Stimulated activated naive B cell treated with anti-CD40 and anti-IgM and Interleukin-4, amounts not matched to agents 10 μg/mL and 1 μg/mL and 100 μg/mL, for 72 hours (primary cell): ENCODE measurements around the gene IL32.

ENCODE experiments used
- ATAC-seq, 2 donors: fragments of 150-1000 bp; cut with Tn5 transposase; replicated peaks; 2 replicates each; pipeline ENCODE4 v1.10.0; 2021; ENCODE audit warnings: moderate library complexity in 1 of 2
- DNase-seq: peaks from one replicate; pipeline ENCODE4 v3.0.0; 2021
- H3K27ac Mint-ChIP-seq: one replicate; pipeline ENCODE4 v1.8.0; 2022; ENCODE audit warnings: mild to moderate bottlenecking, mixed read lengths
- H3K27me3 Mint-ChIP-seq, 2 donors: one replicate each; pipeline ENCODE4 v1.8.0; 2022; ENCODE audit warnings: mixed read lengths in 2 of 2
- H3K36me3 Mint-ChIP-seq, 2 donors: one replicate each; pipeline ENCODE4 v1.8.0; 2022; ENCODE audit warnings: mixed read lengths in 2 of 2, mild to moderate bottlenecking in 1 of 2
- H3K4me1 Mint-ChIP-seq, 2 donors: one replicate each; pipeline ENCODE4 v1.8.0; 2022; ENCODE audit warnings: mixed read lengths in 2 of 2, mild to moderate bottlenecking in 1 of 2
- H3K4me3 Mint-ChIP-seq, 2 donors: one replicate each; pipeline ENCODE4 v1.8.0; 2022; ENCODE audit warnings: mild to moderate bottlenecking in 2 of 2, mixed read lengths in 2 of 2, moderate library complexity in 1 of 2
- H3K9me3 Mint-ChIP-seq, 2 donors: one replicate each; pipeline ENCODE4 v1.8.0; 2022; ENCODE audit warnings: mixed read lengths in 2 of 2, mild to moderate bottlenecking in 1 of 2

Gene IL32

GRCh38 chr16:3035972-3036725 lies 29.3 kb upstream of the IL32 start:
- peaks cover 1 to 4% of the 10 kb centered on the region in 2 donors for H3K36me3 Mint-ChIP-seq
- H3K9me3 Mint-ChIP-seq, result no peaks in the 10 kb centered on the region
- H3K4me1 Mint-ChIP-seq, result peaks cover 11 to 21% of the 10 kb centered on the region in 2 donors
- no peak for ATAC-seq
- DNase-seq, result no peak
- H3K4me3 Mint-ChIP-seq, result peak overlapping the region; percentile 29 to 66
- H3K27ac Mint-ChIP-seq, result no peak overlapping the region
- peaks cover 74 to 91% of the 10 kb centered on the region in 2 donors for H3K27me3 Mint-ChIP-seq

- DNase-seq (no peak), ATAC-seq (no peak)
- Mint-ChIP-seq H3K27ac (peak within 1 kb of the TSS; percentile 56), H3K4me3 (peak within 1 kb of the TSS; percentile 29 to 66), H3K9me3 (no peaks in the 10 kb centered on the region), H3K36me3 (peaks cover 1 to 4% of the 10 kb centered on the region in 2 donors), H3K27me3 (peaks cover 68 to 85% of the 10 kb centered on the region in 2 donors), H3K4me1 (peaks cover 9 to 21% of the 10 kb centered on the region in 2 donors)
These were observed 28.6 kb upstream of the IL32 start, which contains the start of gene BICDL2 for GRCh38 chr16:3036726-3037315. Gene BICDL2 (minus strand): TSS chr16:3036944. CDS start chr16:3035496, 1,448 bp downstream.

- peaks cover 1 to 4% of the 10 kb centered on the region in 2 donors for H3K36me3 Mint-ChIP-seq
- no peak for ATAC-seq
- no peak overlapping the region for H3K27ac Mint-ChIP-seq
These were observed 27.2 kb upstream of the IL32 start for GRCh38 chr16:3038256-3038655.

GRCh38 chr16:3038896-3039295 lies 26.5 kb upstream of the IL32 start:
- Mint-ChIP-seq H3K27ac (no peak overlapping the region), H3K4me3 (no peak overlapping the region), H3K36me3 (peaks cover 1 to 4% of the 10 kb centered on the region in 2 donors), H3K9me3 (no peaks in the 10 kb centered on the region), H3K27me3 (peaks cover 64 to 77% of the 10 kb centered on the region in 2 donors), H3K4me1 (peaks cover 6 to 14% of the 10 kb centered on the region in 2 donors)
- no peak for ATAC-seq
- no peak for DNase-seq

More at GRCh38 chr16:3038256-3038655, 27.2 kb upstream of the IL32 start:
- Mint-ChIP-seq H3K27me3 (peaks cover 64 to 77% of the 10 kb centered on the region in 2 donors), H3K4me3 (no peak overlapping the region), H3K9me3 (no peaks in the 10 kb centered on the region), H3K4me1 (peaks cover 6 to 14% of the 10 kb centered on the region in 2 donors)
- DNase-seq, result no peak

GRCh38 chr16:3042376-3042775 lies 23.1 kb upstream of the IL32 start:
- ATAC-seq (no peak), DNase-seq (no peak)
- peaks cover 6 to 25% of the 10 kb centered on the region in 2 donors for H3K4me1 Mint-ChIP-seq
- H3K9me3 Mint-ChIP-seq, result no peaks in the 10 kb centered on the region
- H3K27me3 Mint-ChIP-seq, result peaks cover 50 to 74% of the 10 kb centered on the region in 2 donors
- no peak overlapping the region for H3K27ac Mint-ChIP-seq
- peaks cover 0 to 4% of the 10 kb centered on the region in 2 donors for H3K36me3 Mint-ChIP-seq
- no peak overlapping the region for H3K4me3 Mint-ChIP-seq

GRCh38 chr16:3044708-3045107 lies 20.7 kb upstream of the IL32 start:
- peaks cover 45 to 72% of the 10 kb centered on the region in 2 donors for H3K27me3 Mint-ChIP-seq
- H3K9me3 Mint-ChIP-seq, result no peaks in the 10 kb centered on the region
- no peak for ATAC-seq
- peaks cover 10 to 33% of the 10 kb centered on the region in 2 donors for H3K4me1 Mint-ChIP-seq
- peak overlapping the region; percentile 84 to 85 for H3K4me3 Mint-ChIP-seq
- no peak overlapping the region for H3K27ac Mint-ChIP-seq
- H3K36me3 Mint-ChIP-seq, result peaks cover 0 to 4% of the 10 kb centered on the region in 2 donors
- DNase-seq, result no peak

- ATAC-seq (peak; percentile 84 to 86), DNase-seq (peak; percentile 46)
- no peaks in the 10 kb centered on the region for H3K36me3 Mint-ChIP-seq
- peaks cover 10 to 33% of the 10 kb centered on the region in 2 donors for H3K4me1 Mint-ChIP-seq
- peak within 1 kb of the TSS; percentile 84 to 85 for H3K4me3 Mint-ChIP-seq
- H3K9me3 Mint-ChIP-seq, result no peaks in the 10 kb centered on the region
- peaks cover 47 to 59% of the 10 kb centered on the region in 2 donors for H3K27me3 Mint-ChIP-seq
- H3K27ac Mint-ChIP-seq, result peak within 1 kb of the TSS; percentile 42
These were observed 19.4 kb upstream of the IL32 start, which contains the start of gene MMP25 for GRCh38 chr16:3045758-3046640. Gene MMP25 (plus strand): TSS chr16:3046561. CDS start chr16:3046918, 357 bp downstream.

GRCh38 chr16:3046641-3047386 lies 18.6 kb upstream of the IL32 start:
- Mint-ChIP-seq H3K27me3 (peaks cover 47 to 58% of the 10 kb centered on the region in 2 donors), H3K27ac (no peak overlapping the region), H3K36me3 (no peaks in the 10 kb centered on the region), H3K4me1 (peaks cover 10 to 33% of the 10 kb centered on the region in 2 donors), H3K9me3 (no peaks in the 10 kb centered on the region), H3K4me3 (peak overlapping the region; percentile 56 to 62)
- peak in 1 of 2 donors; percentile 22 for ATAC-seq
- no peak for DNase-seq

- Mint-ChIP-seq H3K27me3 (peaks cover 47 to 58% of the 10 kb centered on the region in 2 donors), H3K4me1 (peaks cover 10 to 33% of the 10 kb centered on the region in 2 donors), H3K9me3 (no peaks in the 10 kb centered on the region), H3K27ac (no peak overlapping the region), H3K4me3 (no peak overlapping the region), H3K36me3 (no peaks in the 10 kb centered on the region)
- DNase-seq (no peak), ATAC-seq (no peak)
These were observed 18.1 kb upstream of the IL32 start for GRCh38 chr16:3047387-3047720.

- Mint-ChIP-seq H3K4me1 (peaks cover 21 to 41% of the 10 kb centered on the region in 2 donors), H3K36me3 (peaks cover 10 to 12% of the 10 kb centered on the region in 2 donors), H3K9me3 (no peaks in the 10 kb centered on the region), H3K27ac (no peak overlapping the region), H3K27me3 (peaks cover 23 to 33% of the 10 kb centered on the region in 2 donors), H3K4me3 (no peak overlapping the region)
- DNase-seq, result no peak
- no peak for ATAC-seq
These were observed 15.4 kb upstream of the IL32 start for GRCh38 chr16:3049921-3050481.

- Mint-ChIP-seq H3K27me3 (peaks cover 23 to 28% of the 10 kb centered on the region in 2 donors), H3K4me1 (peaks cover 23 to 41% of the 10 kb centered on the region in 2 donors), H3K27ac (no peak overlapping the region), H3K36me3 (peaks cover 11 to 17% of the 10 kb centered on the region in 2 donors), H3K4me3 (no peak overlapping the region), H3K9me3 (no peaks in the 10 kb centered on the region)
- DNase-seq (no peak), ATAC-seq (no peak)
These were observed 15.0 kb upstream of the IL32 start for GRCh38 chr16:3050487-3050886.

GRCh38 chr16:3051009-3051408 lies 14.4 kb upstream of the IL32 start:
- Mint-ChIP-seq H3K9me3 (no peaks in the 10 kb centered on the region), H3K4me3 (no peak overlapping the region), H3K36me3 (peaks cover 11 to 20% of the 10 kb centered on the region in 2 donors), H3K4me1 (peaks cover 26 to 40% of the 10 kb centered on the region in 2 donors), H3K27me3 (peaks cover 23 to 27% of the 10 kb centered on the region in 2 donors), H3K27ac (no peak overlapping the region)
- ATAC-seq (no peak), DNase-seq (no peak)

GRCh38 chr16:3051494-3051893 lies 13.9 kb upstream of the IL32 start:
- Mint-ChIP-seq H3K36me3 (peaks cover 11 to 20% of the 10 kb centered on the region in 2 donors), H3K9me3 (no peaks in the 10 kb centered on the region), H3K4me3 (no peak overlapping the region), H3K4me1 (peaks cover 26 to 38% of the 10 kb centered on the region in 2 donors), H3K27me3 (peaks cover 23 to 27% of the 10 kb centered on the region in 2 donors), H3K27ac (no peak overlapping the region)
- ATAC-seq (no peak), DNase-seq (no peak)
